Upper lobe of left lung (tissue), 4 donors: ENCODE measurements around the gene HOXC6.

Experiments used
- POLR2A ChIP-seq, 4 donors: fragments of 450-650 bp; IDR thresholded peaks; one replicate each; pipeline ENCODE4 v1.5.1; 2016 to 2017; ENCODE audit warnings: antibody characterized with exemption in 4 of 4, mild to moderate bottlenecking in 2 of 4
- TF ChIP-seq, protein P1 (sequence below), 6 experiments: fragments of 450-650 bp in 4 of 6; fragments of 200-600 bp in 2 of 6; sonication (generic) in 2 of 6; IDR thresholded peaks; one replicate each; pipeline ENCODE4 v1.5.1; 2016 to 2019; ENCODE audit warnings: antibody characterized with exemption in 6 of 6

DNA sequence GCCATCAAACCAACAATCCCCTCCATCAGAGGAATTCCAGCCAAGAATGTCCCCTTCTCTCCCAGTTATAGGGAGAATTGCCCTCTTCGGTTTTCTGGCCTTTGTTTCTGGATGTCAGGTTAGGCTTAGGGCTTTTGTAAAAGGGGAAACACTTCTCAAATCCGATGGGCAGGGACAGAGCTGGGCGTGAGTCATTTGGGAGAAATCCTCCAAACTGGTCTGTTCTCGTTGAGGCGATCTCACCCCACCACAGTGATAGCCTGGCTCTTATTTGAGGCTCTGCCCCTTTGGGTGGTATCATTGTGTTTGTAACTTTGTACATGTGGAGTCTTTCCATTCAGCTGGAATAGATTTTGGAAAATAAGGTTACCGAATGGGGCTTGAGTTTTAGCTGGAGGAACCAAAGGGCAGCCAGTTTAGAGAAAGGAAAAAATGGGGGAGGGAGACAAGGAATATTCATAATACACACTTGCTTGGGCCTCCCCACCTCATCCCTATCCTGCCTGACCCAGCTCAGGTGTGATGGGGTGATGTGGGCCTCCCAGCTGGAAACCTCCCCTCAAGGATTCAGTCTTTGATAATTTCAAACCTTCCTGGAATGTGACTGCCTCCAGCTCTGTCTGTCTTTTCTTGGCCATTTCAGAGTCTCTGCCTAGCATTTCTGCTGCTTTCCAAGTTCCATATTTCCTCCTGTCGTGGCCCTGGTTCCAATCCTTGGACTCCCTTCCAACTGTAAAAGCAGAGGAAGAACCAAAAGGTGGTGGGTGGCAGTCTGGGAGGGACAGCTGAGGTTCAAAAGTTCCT lies 32.9 kb downstream of the HOXC6 start:
- TF ChIP-seq POLR2A (IDR thresholded peaks at IDR 0.05), result no peak
- TF ChIP-seq, protein P1, sequence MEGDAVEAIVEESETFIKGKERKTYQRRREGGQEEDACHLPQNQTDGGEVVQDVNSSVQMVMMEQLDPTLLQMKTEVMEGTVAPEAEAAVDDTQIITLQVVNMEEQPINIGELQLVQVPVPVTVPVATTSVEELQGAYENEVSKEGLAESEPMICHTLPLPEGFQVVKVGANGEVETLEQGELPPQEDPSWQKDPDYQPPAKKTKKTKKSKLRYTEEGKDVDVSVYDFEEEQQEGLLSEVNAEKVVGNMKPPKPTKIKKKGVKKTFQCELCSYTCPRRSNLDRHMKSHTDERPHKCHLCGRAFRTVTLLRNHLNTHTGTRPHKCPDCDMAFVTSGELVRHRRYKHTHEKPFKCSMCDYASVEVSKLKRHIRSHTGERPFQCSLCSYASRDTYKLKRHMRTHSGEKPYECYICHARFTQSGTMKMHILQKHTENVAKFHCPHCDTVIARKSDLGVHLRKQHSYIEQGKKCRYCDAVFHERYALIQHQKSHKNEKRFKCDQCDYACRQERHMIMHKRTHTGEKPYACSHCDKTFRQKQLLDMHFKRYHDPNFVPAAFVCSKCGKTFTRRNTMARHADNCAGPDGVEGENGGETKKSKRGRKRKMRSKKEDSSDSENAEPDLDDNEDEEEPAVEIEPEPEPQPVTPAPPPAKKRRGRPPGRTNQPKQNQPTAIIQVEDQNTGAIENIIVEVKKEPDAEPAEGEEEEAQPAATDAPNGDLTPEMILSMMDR (IDR thresholded peaks at IDR 0.05), result no peak
